ENCODE measurements around the gene PRG2. TPM values are rescaled to one million over a fixed set of nuclear protein-coding genes. Genes with fewer than 3 reads are reported as not detected.

PRG2 gene
- total and polyA plus RNA-seq, 2 of the 13 experiments (the other 11 are each of a cell fraction or from before 2014, with no cell fraction given): not detected

DNA sequence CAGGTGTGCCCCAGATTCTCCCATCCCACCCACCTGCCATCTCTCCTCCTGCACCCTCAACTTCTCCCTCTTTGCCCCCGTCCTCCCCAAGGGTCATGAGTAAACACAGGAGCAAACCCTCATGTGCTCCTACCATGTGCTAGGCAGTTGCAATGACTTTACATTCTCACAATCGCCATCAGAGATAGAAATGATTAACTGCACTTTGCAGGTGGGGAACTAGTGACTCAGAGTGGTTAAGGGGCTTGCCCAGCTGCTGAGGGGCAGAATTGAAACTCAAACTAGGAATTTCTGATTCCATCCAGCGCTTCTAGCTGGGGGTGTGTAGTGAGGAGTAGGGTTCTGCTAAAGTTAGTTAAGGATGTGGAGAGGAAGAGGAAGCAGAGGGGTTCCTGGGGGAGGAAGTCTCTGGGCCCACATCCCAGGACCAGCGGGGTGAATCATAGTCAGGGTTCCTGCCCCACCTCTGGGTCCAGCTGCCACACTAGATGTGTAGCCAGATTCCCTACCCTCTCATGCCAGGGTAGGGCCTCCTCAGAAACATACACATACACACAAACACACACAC is 16.0 kb upstream of the PRG2 start:
- Histone ChIP-seq H3K4me1 (ENCODE audit: insufficient read depth, low read length) (no peaks in the 10 kb centered on the region), H3K9me3 (ENCODE audit: low read length) (no peaks in the 10 kb centered on the region), H4K20me1 (ENCODE audit: insufficient read depth, low read length) (no peaks in the 10 kb centered on the region), H3K4me2 (ENCODE audit: low read depth, low read length) (no peak overlapping the region), H3K4me3 (replicated peaks in 1 of 3; ENCODE audit: insufficient read depth in 1 of 3, low read depth in 2 of 3, low read length in 3 of 3) (no peak overlapping the region), H3K27me3 (ENCODE audit: control insufficient read depth in 1 of 2, insufficient read depth in 2 of 2, low read length in 2 of 2) (peaks cover 0 to 6% of the 10 kb centered on the region in 2 experiments; a peak in 2 of 5 replicates), H2AFZ (ENCODE audit: low read length) (no peak overlapping the region), H3K36me3 (replicated peaks in 1 of 2; ENCODE audit: control insufficient read depth in 1 of 2, insufficient read depth in 2 of 2, low read length in 2 of 2) (no peaks in the 10 kb centered on the region), H3K27ac (ENCODE audit: extremely low read length, insufficient read depth, low read length) (no peak overlapping the region), H3K79me2 (ENCODE audit: insufficient read depth, low read length) (no peaks in the 10 kb centered on the region), H3K9ac (ENCODE audit: insufficient read depth, low read depth, low read length) (no peak overlapping the region)
- 7% methylated on average over 4 of the region's 4 CpGs for WGBS (ENCODE audit: low lambda C conversion rate)
- in situ Hi-C loops (cut with HindIII; ENCODE audit: extremely low pct_ligation_motif_present, low pct_unique_long_range_greater_than_20kb): no loop called here
- intact Hi-C loops (cut with micrococcal nuclease; ENCODE audit: unreplicated experiment): no loop called here
- FAIRE-seq: no peak
- POLR2A ChIA-PET: no interaction called here
- CTCF ChIA-PET (ENCODE audit: low intra/inter-chr PET ratio, low total read pairs): no interaction called here
- DNase-seq (ENCODE audit: low spot score): no peak
- no TSS peak for BruUV-seq (replicated peaks)
- ATAC-seq: no peak
- TF ChIP-seq ZNF703 (CRISPR knock-in tag; IDR thresholded peaks at IDR 0.05; ENCODE audit: borderline replicate concordance) (no peak), NONO (IDR thresholded peaks at IDR 0.05) (no peak), NONO (CRISPR knock-in tag; conservative IDR thresholded peaks at IDR 0.05) (no peak), ZNF431 (CRISPR knock-in tag; IDR thresholded peaks at IDR 0.05; ENCODE audit: borderline replicate concordance, low read depth) (no peak), ZNF746 (CRISPR knock-in tag; IDR thresholded peaks at IDR 0.05) (no peak), HNRNPUL1 (IDR thresholded peaks at IDR 0.05; ENCODE audit: low read depth, low read length) (no peak), ADNP (CRISPR knock-in tag; IDR thresholded peaks at IDR 0.05) (no peak), ZNF234 (CRISPR knock-in tag; conservative IDR thresholded peaks at IDR 0.05) (no peak), ZSCAN31 (CRISPR knock-in tag; IDR thresholded peaks at IDR 0.05; ENCODE audit: low read depth) (no peak), SETDB1 (CRISPR knock-in tag; IDR thresholded peaks at IDR 0.05; ENCODE audit: borderline replicate concordance) (no peak), ZNF577 (CRISPR knock-in tag; IDR thresholded peaks at IDR 0.05; ENCODE audit: borderline replicate concordance, low read depth) (no peak), NFYB (CRISPR knock-in tag; IDR thresholded peaks at IDR 0.05) (no peak), MIER2 (CRISPR knock-in tag; IDR thresholded peaks at IDR 0.05) (no peak), ZNF687 (CRISPR knock-in tag; IDR thresholded peaks at IDR 0.05) (no peak), ZNF563 (CRISPR knock-in tag; IDR thresholded peaks at IDR 0.05) (no peak)
- TF ChIP-seq, protein P1, sequence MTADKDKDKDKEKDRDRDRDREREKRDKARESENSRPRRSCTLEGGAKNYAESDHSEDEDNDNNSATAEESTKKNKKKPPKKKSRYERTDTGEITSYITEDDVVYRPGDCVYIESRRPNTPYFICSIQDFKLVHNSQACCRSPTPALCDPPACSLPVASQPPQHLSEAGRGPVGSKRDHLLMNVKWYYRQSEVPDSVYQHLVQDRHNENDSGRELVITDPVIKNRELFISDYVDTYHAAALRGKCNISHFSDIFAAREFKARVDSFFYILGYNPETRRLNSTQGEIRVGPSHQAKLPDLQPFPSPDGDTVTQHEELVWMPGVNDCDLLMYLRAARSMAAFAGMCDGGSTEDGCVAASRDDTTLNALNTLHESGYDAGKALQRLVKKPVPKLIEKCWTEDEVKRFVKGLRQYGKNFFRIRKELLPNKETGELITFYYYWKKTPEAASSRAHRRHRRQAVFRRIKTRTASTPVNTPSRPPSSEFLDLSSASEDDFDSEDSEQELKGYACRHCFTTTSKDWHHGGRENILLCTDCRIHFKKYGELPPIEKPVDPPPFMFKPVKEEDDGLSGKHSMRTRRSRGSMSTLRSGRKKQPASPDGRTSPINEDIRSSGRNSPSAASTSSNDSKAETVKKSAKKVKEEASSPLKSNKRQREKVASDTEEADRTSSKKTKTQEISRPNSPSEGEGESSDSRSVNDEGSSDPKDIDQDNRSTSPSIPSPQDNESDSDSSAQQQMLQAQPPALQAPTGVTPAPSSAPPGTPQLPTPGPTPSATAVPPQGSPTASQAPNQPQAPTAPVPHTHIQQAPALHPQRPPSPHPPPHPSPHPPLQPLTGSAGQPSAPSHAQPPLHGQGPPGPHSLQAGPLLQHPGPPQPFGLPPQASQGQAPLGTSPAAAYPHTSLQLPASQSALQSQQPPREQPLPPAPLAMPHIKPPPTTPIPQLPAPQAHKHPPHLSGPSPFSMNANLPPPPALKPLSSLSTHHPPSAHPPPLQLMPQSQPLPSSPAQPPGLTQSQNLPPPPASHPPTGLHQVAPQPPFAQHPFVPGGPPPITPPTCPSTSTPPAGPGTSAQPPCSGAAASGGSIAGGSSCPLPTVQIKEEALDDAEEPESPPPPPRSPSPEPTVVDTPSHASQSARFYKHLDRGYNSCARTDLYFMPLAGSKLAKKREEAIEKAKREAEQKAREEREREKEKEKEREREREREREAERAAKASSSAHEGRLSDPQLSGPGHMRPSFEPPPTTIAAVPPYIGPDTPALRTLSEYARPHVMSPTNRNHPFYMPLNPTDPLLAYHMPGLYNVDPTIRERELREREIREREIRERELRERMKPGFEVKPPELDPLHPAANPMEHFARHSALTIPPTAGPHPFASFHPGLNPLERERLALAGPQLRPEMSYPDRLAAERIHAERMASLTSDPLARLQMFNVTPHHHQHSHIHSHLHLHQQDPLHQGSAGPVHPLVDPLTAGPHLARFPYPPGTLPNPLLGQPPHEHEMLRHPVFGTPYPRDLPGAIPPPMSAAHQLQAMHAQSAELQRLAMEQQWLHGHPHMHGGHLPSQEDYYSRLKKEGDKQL (CRISPR knock-in tag; IDR thresholded peaks at IDR 0.05; ENCODE audit: low read depth): no peak
